AG08396 (cell line): ENCODE measurements around the gene ANAPC2.

Experiments used
- DNase-seq: peaks from one replicate; pipeline ENCODE4 v3.0.0; 2012; ENCODE audit warnings: low spot score, mixed read lengths

Gene ANAPC2, protein sequence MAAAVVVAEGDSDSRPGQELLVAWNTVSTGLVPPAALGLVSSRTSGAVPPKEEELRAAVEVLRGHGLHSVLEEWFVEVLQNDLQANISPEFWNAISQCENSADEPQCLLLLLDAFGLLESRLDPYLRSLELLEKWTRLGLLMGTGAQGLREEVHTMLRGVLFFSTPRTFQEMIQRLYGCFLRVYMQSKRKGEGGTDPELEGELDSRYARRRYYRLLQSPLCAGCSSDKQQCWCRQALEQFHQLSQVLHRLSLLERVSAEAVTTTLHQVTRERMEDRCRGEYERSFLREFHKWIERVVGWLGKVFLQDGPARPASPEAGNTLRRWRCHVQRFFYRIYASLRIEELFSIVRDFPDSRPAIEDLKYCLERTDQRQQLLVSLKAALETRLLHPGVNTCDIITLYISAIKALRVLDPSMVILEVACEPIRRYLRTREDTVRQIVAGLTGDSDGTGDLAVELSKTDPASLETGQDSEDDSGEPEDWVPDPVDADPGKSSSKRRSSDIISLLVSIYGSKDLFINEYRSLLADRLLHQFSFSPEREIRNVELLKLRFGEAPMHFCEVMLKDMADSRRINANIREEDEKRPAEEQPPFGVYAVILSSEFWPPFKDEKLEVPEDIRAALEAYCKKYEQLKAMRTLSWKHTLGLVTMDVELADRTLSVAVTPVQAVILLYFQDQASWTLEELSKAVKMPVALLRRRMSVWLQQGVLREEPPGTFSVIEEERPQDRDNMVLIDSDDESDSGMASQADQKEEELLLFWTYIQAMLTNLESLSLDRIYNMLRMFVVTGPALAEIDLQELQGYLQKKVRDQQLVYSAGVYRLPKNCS

GRCh38 chr9:137188490-137189296, at the start of gene ANAPC2, which contains the start of gene SSNA1:
TSS of gene ANAPC2 (minus strand) at chr9:137188560. CDS start at chr9:137188532, 28 bp downstream.
TSS of gene SSNA1 (plus strand) at chr9:137188676. CDS start at chr9:137188727, 51 bp downstream.
- DNase-seq, result peak; percentile 98

GRCh38 chr9:137236936-137237421, 48.6 kb upstream of the ANAPC2 start:
- no peak for DNase-seq

- DNase-seq, result peak; percentile 95
Observed at GRCh38 chr9:137236238-137236935, 48.0 kb upstream of the ANAPC2 start.

GRCh38 chr9:137235424-137236237, 47.3 kb upstream of the ANAPC2 start:
- DNase-seq, result no peak

DNA sequence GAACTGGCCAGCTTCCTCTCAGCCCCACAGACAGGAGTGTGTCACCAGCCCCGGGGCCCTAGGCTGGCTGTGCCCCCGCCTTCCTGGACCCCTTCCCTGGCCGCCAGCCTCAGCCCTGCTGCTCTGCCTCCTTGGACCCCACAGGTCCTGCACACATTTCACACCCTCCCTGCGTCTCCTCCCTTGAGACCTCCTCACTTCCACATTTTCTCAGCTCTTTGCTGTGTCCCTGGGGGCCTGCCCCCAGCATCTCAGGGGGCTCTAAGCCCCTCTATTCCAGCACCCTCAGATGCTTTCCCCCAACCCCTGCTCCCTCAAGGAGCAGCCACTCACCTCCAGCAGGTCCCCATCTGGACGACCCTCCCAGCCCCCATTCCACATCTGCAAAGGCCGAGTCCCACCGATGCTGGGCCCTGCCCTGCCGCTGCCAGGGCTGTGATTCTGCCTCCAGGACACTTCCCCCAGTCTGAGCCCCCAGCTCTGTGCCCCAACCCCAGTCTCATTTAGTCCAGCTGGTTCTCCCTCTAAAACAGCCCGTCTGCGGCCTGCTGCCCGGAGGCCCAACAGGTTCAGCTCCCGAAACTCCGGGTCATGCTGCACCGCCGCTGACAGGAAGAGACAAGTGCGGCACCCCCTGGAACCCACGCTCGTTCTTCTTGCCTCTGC, 46.5 kb upstream of the ANAPC2 start:
- no peak for DNase-seq

DNA sequence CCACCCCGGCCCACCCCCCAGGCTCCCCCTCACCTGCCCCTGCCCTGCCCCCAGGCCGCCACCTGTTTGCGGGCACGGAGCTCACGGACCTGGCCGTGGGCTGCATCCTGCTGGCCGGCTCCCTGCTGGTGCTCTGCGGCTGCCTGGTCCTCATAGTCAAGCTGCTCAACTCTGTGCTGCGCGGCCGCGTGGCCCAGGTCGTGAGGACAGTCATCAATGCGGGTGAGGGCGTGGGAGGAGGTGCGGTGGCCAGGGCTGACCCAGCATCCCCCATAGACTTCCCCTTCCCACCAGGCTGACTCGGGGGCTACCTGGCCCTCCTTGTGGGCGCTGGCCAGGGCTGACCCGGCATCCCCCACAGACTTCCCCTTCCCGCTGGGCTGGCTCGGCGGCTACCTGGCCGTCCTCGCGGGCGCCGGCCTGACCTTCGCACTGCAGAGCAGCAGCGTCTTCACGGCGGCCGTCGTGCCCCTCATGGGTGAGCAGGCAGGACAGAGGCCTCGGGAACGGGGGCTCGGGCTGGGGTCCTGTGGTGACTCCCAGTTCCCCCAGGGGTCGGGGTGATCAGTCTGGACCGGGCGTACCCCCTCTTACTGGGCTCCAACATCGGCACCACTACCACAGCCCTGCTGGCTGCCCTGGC, 45.8 kb upstream of the ANAPC2 start:
- DNase-seq, result no peak

DNA sequence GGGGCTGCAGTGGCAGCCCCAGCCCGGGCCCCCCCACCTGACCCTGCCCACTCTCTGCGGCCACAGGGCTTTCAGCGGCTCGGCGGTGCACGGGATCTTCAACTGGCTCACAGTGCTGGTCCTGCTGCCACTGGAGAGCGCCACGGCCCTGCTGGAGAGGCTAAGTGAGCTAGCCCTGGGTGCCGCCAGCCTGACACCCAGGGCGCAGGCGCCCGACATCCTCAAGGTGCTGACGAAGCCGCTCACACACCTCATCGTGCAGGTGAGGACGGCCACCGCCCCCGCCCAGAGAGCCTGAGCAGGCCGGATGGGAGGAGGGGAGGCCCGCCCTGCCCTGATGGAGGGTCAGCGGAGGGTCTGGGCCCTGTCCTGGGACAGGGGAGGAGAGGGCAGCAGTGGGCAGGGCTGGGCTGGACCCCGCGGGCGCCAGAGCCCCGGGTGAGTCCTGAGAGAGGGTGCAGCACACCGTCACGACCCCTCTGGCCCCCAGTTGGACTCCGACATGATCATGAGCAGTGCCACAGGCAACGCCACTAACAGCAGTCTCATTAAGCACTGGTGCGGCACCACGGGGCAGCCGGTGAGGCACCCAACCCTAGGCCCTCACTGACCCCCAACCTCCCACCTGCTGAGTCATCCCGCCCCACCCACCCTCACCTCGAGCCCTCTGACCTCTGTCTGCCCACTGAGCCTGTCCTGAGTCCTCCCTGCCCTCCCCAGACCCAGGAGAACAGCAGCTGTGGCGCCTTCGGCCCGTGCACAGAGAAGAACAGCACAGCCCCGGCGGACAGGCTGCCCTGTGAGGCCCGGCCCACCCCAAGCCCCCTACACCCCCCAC, 45.0 kb upstream of the ANAPC2 start:
- no peak for DNase-seq

- no peak for DNase-seq
Observed at GRCh38 chr9:137232510-137232909, 44.1 kb upstream of the ANAPC2 start.

GRCh38 chr9:137232101-137232500, 43.7 kb upstream of the ANAPC2 start:
- DNase-seq, result no peak

GRCh38 chr9:137231372-137232039, 43.1 kb upstream of the ANAPC2 start:
- DNase-seq, result no peak

DNA sequence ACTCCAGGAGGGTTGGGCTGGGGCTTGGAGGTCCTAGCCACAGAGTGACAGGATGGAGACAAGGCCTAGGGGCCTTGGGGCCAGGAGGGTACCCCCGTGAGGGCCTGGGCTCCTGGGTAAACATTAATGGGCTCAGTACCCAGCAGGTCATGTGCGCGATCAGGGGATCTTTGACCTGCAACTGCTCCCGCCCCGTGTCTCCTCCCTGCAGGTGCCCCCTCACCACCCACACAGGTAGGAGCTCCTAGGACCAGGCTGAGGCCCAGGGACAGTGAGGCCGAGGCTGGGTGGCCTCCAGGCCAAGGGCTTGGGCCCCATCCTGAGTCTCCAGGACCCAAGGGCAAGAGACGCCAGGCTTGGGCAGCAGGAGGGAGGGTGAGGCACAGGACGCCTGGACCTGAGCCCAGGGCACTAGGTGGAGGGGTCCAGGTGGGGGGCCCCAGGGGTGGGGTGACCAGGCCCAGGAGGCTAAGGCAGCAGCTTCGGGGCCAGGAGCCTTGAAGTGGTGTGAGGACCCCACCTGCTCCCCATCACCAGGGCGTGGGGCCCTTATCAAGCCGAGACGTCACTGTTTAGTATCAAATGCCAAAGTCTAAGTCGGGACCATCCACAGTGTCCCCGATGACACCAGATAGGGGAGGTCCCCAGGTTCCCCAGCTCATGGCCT, 42.5 kb upstream of the ANAPC2 start, which contains the start of gene SLC34A3:
TSS of gene SLC34A3 (plus strand) at position 197 of the 667 bp plus-strand sequence. CDS start 802 bp downstream, outside the sequence.
- no peak for DNase-seq

DNA sequence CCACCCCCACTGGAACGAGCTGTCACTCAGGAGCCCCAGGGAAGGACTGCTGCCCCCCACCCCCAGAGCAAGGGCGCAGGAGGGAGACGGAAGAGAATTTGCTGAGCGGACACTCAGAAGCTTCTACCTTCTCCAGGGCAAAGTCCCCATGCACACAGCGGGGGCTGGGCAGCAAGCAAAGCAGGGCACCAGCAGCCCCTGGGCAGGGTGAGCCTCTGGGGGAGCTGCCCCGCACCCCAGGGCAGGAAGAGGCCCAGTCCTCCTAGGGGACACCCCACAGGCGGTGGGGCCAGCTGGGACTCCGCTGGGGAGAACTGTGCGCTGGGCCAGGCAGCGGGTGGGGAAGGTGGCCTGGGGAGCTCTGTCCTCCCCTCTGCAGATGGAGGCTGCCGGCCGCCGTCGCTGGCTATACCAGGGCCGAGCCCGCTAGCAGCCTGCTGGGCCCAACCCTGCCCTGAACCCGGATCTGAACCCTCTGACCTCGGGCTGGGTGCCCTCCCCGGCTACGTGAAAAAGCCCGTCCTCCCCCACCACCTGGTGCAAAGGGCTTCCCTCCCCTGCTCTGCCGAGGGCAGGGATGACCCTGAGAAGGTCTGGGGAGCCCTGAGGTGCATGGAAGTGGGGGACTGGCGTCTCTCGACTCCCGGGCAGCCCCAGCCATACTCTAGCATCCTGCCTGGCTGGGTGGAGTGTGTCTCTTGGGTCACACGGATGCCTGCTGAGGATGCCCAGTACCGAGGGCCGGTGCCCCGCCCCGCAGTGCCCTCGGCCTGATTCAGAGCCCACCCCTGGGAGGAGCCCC, 41.7 kb upstream of the ANAPC2 start:
- DNase-seq, result no peak

DNA sequence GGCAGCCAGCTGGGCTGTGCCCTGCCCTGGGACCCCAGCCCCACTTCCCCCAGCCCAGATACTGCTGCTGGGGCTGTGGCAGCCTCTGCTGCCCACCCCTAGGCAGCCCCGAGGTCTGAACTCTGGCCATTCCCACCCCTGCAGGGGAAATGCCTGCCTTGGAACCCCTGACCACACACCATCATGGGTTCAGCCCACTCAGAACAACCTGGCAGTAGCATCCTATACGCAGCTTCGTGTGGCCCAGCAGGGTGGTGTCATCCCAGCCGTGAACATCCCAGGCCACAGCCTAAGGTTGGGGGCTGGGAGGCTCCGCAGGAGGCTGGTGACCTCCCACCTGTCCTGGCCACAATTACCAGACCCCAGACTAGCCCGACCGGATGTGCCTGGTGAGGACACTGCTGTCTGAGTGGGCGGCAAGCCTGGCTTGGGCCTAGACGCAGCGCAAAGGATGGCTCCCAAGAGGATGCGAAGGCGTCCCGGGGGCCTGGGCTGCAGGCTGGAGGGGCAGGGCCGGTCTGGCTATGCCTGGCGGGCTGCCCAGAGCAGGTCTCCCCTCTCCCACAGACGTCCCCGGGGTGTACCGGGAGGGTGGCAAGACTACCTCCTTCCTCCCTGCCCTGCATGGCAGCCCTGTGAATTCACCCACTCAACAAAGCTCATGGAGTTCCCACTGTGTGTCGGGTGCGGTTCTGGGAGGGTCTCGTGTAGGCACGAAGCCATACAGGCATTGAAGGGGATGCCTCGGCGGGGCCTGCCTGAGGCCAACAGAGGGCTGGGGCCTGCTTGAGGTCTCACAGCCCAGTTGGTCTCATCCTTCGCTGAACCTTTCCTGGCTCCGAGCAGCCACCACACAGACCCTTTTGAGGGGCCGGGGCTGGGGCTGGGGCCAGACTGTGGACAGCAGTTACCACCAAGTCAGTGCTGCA, 40.9 kb upstream of the ANAPC2 start:
- DNase-seq, result no peak

GRCh38 chr9:137228506-137228967, 40.2 kb upstream of the ANAPC2 start:
- DNase-seq, result no peak

DNA sequence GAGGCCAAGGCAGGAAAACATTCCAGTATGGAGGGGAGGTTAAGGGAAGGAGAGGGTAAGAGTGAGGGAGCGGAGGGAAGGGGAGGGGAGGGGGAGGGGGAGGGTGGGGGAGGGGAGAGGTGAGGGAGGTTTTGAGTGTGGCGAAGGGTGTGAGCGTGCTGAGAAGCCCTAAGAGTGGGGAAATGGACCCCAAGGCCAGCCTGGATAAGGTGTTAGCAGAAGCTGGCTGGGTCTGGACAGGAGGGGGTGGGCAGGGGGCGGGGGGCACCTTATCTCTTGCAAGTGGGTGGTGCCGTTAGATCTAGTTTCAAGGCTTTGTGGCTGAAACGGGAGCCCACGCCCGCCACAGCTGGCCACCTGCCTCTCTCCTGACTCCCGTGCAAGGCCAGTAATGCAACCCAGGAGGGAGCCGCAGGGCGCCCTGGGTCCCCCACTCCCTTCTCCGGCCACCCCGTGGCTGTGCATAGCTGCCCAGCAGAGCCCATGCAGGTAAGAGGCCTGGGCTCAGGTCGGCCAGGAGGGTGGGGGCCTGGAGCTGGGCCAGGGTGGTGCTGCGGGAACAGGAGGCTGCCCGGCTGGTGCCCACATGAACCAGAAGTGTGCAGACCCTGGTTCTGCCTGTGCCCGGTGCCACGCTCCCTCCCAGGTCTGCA, 39.6 kb upstream of the ANAPC2 start:
- DNase-seq, result no peak
